CD4-positive, alpha-beta T cell (primary cell): Measurements from ENCODE around the gene AGER. TPM values are rescaled to one million over a fixed set of nuclear protein-coding genes. Genes with fewer than 3 reads are reported as not detected.
A peak's percentile ranks its signal among the peaks of the same experiment; 100 is the strongest.

Experiments
- ATAC-seq: fragments of 200-7000 bp; cut with Tn5 transposase; one replicate; pipeline ENCODE4 v1.10.0; 2022; ENCODE audit warnings: mild to moderate bottlenecking; ENCODE audit not compliant: poor library complexity
- CTCF ChIA-PET: fragments of 350-600 bp; sonication (Branson Sonifier 250); formaldehyde crosslinking; loops from one replicate; lab custom pipeline; 2021; ENCODE audit warnings: antibody characterized with exemption, inconsistent platforms; lab: Charles Lee
- POLR2A ChIA-PET: fragments of 350-600 bp; sonication (Branson Sonifier 250); formaldehyde crosslinking; loops from one replicate; lab custom pipeline; 2021; ENCODE audit warnings: antibody characterized with exemption, inconsistent platforms; lab: Charles Lee
- DNase-seq, 14 experiments: peaks; one replicate each; pipeline ENCODE4 v3.0.0-alpha.2; 2013 to 2020; ENCODE audit warnings: mixed read lengths in 2 of 14
- H3K27ac ChIP-seq, 2 donors: one replicate each; pipeline versions ENCODE4 v1.5.1 to v1.7.0; 2013; ENCODE audit warnings: low read length in 2 of 2, low read depth in 1 of 2, mild to moderate bottlenecking in 1 of 2
- H3K27me3 ChIP-seq, 2 experiments: 1 replicate in 1 of 2; 2 replicates in 1 of 2; pipeline versions ENCODE4 v1.6.1 to v1.7.0; 2013; ENCODE audit warnings: low read length in 2 of 2, control low read depth in 1 of 2, mild to moderate bottlenecking in 1 of 2, moderate library complexity in 1 of 2; ENCODE audit not compliant: insufficient read depth in 2 of 2, control insufficient read depth in 1 of 2
- H3K36me3 ChIP-seq: one replicate; pipeline ENCODE4 v1.6.1; 2013; ENCODE audit warnings: low read length, control low read depth; ENCODE audit not compliant: insufficient read depth
- H3K4me1 ChIP-seq: one replicate; pipeline ENCODE4 v1.6.1; 2013; ENCODE audit warnings: low read length, control low read depth; ENCODE audit not compliant: insufficient read depth
- H3K4me3 ChIP-seq: one replicate; pipeline ENCODE4 v1.5.1; 2013; ENCODE audit warnings: mild to moderate bottlenecking, low read length, moderate library complexity
- H3K9me3 ChIP-seq, 2 experiments: 1 replicate in 1 of 2; 2 replicates in 1 of 2; pipeline versions ENCODE4 v1.6.1 to v1.7.0; 2013; ENCODE audit warnings: low read length in 2 of 2, mild to moderate bottlenecking in 2 of 2, control low read depth in 1 of 2, moderate library complexity in 1 of 2; ENCODE audit not compliant: control insufficient read depth in 1 of 2, insufficient read depth in 1 of 2
- H3K27ac Mint-ChIP-seq: one replicate; pipeline ENCODE4 v1.8.0; 2020; ENCODE audit warnings: mixed read lengths
- H3K27me3 Mint-ChIP-seq: one replicate; pipeline ENCODE4 v1.8.0; 2021; ENCODE audit warnings: mixed read lengths
- H3K36me3 Mint-ChIP-seq: one replicate; pipeline ENCODE4 v1.8.0; 2021; ENCODE audit warnings: low read depth, mixed read lengths
- H3K4me1 Mint-ChIP-seq: one replicate; pipeline ENCODE4 v1.8.0; 2021; ENCODE audit warnings: low read depth, mixed read lengths
- H3K4me3 Mint-ChIP-seq: one replicate; pipeline ENCODE4 v1.8.0; 2020; ENCODE audit warnings: mild to moderate bottlenecking, mixed read lengths
- H3K9me3 Mint-ChIP-seq: one replicate; pipeline ENCODE4 v1.8.0; 2020; ENCODE audit warnings: mixed read lengths
- intact Hi-C, 2 experiments: fragments of 100-400 bp; cut with DNase I in 1 of 2; cut with micrococcal nuclease in 1 of 2; formaldehyde crosslinking; loops; one replicate each; pipeline versions ENCODE4 v1.15.1 to v1.9.0; 2023 to 2025; cut with DNase I, micrococcal nuclease
- total RNA-seq, 174 experiments: library from RNA in 2 of 174; stranded (reverse) in 2 of 174; gene quantifications; one replicate each; pipeline ENCODE4 v1.2.3 and lab custom pipeline; 2021 to 2026
- TF ChIP-seq, protein P1 (sequence below): fragments of 200-600 bp; IDR thresholded peaks from one replicate; pipeline ENCODE4 v1.8.0; 2022; ENCODE audit warnings: antibody characterized with exemption, mild to moderate bottlenecking

AGER gene
- total RNA-seq, 2 experiments from 2014 or later: 23.5 to 27.0 TPM

DNA sequence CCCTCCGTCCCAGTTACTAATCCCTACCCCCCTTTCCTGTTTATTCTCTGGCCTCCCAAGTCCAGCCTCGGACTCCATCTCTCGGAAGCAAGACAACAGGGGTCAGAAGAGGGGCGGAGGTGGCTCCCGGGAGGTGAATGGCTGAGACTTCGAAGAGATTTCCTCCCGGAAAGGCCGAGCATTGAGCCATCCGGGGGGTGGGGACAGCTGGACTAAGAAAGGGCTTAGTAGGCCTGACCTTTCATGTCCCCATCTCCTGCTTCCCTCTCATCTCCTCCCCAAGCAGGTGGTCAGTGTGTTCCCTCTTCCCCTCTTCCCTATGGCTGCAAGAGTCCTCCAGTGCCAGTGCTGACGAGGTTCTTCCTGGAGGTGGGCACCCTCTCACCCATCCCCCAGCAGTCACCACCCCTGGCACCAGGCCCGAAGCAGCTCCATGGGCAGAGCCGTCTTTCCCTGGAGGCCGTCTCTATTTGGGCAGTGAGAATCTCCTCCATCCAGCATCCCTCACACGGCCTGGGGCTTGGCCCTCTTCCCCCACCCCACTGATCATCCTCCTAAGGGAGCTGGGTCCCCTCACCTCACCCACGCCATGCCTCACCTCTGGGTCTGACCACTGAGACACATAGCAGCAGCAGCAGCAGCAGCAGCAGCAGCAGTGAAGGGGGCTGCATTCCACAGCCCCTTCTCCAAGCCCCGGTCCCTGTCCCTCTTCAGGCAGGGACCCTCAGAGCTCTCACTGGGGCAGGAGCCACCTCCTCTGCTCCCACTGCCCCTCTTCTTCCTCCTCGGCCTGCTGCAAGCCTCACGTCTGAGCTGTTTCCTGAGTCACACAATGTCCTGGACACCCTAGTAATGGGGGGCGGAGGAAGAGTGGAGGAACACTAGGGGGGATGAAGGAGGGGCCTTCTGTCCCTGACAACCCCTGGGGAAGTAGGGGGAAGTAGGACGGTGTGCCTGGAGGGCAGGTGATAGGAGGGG is 39.5 kb upstream of the AGER start, which contains the start of gene NOTCH4:
Gene NOTCH4, minus strand, starts transcription at position 810 of the 978 bp plus-strand sequence. Its CDS starts 139 bp downstream, at position 671.
- no peaks in the 10 kb centered on the region for H3K36me3 Mint-ChIP-seq
- H3K27me3 ChIP-seq: peaks cover 0 to 3% of the 10 kb centered on the region in 2 experiments
- intact Hi-C loops: no loop called here
- ChIA-PET POLR2A (no interaction called here), CTCF (no interaction called here)
- peaks cover 8% of the 10 kb centered on the region for H3K4me1 ChIP-seq
- H3K4me1 Mint-ChIP-seq: peaks cover 21% of the 10 kb centered on the region
- no peak within 1 kb of the TSS for H3K4me3 ChIP-seq
- ATAC-seq: no peak
- H3K27me3 Mint-ChIP-seq: no peaks in the 10 kb centered on the region
- H3K9me3 Mint-ChIP-seq: no peaks in the 10 kb centered on the region
- peak within 1 kb of the TSS; percentile 57 for H3K27ac Mint-ChIP-seq
- H3K27ac ChIP-seq: no peak within 1 kb of the TSS
- DNase-seq: no peak
- no peaks in the 10 kb centered on the region for H3K36me3 ChIP-seq
- no peak within 1 kb of the TSS for H3K4me3 Mint-ChIP-seq
- TF ChIP-seq, protein P1, sequence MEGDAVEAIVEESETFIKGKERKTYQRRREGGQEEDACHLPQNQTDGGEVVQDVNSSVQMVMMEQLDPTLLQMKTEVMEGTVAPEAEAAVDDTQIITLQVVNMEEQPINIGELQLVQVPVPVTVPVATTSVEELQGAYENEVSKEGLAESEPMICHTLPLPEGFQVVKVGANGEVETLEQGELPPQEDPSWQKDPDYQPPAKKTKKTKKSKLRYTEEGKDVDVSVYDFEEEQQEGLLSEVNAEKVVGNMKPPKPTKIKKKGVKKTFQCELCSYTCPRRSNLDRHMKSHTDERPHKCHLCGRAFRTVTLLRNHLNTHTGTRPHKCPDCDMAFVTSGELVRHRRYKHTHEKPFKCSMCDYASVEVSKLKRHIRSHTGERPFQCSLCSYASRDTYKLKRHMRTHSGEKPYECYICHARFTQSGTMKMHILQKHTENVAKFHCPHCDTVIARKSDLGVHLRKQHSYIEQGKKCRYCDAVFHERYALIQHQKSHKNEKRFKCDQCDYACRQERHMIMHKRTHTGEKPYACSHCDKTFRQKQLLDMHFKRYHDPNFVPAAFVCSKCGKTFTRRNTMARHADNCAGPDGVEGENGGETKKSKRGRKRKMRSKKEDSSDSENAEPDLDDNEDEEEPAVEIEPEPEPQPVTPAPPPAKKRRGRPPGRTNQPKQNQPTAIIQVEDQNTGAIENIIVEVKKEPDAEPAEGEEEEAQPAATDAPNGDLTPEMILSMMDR: no peak
- no peaks in the 10 kb centered on the region for H3K9me3 ChIP-seq

DNA sequence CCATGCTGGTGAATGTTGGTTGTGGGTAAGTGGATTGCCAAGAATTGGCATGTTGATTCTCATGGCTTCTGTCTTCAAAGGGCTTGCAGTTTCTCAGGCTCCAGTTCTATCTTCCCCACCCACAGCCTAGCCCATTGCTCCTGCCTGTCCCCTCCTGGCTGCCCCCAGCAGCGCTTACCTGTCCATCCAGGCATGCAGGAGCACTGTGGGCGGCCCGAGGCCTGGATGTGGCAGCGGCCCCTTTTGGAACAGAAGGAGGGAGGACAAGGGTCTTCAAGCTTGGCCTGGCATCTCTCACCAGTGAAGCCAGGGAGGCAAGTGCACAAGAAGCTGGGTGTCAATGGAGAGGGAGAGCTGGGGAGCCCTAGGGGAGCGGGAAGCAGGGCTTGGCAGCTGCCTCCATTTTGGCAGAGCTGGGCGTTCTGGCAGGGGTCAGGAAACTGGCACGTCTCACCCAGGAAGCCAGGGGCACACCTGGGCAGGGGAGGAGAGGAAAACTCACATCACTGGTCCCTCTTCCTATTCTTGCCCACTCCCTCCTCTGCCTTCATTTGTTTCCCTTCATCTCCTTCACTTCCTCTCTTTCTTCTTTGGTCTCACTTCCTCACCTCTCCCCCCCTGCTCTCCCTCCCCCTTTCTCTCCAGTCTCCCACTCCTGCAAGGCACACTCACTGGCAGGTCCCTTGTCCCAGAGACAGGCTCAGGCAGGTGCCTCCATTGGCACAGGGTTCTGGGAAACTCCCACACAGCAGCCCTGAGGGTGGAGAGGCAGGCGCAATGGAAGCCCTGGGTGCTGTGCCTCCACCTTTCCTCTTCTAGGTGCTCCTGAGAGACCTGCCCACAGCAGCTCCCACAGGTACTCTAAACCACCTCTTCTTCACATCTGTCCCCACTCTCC is 38.5 kb upstream of the AGER start:
- Histone ChIP-seq H3K9me3 (no peaks in the 10 kb centered on the region), H3K27me3 (peaks cover 0 to 3% of the 10 kb centered on the region in 2 experiments), H3K4me3 (no peak overlapping the region), H3K4me1 (peaks cover 8% of the 10 kb centered on the region), H3K27ac (no peak overlapping the region), H3K36me3 (no peaks in the 10 kb centered on the region)
- Mint-ChIP-seq H3K4me3 (no peak overlapping the region), H3K36me3 (no peaks in the 10 kb centered on the region), H3K27ac (peak overlapping the region; percentile 56), H3K4me1 (peaks cover 21% of the 10 kb centered on the region), H3K9me3 (no peaks in the 10 kb centered on the region), H3K27me3 (no peaks in the 10 kb centered on the region)
- DNase-seq (no peak), ATAC-seq (no peak)
- ChIA-PET CTCF (no interaction called here), POLR2A (interaction anchor here (0.9 to 1.8 kb wide), 2 partner anchors 15 to 27 kb away, joined by 4 to 6 read pairs; no protein-coding TSS in a partner anchor)
- TF ChIP-seq, protein P1: no peak
- intact Hi-C loops: no loop called here

DNA sequence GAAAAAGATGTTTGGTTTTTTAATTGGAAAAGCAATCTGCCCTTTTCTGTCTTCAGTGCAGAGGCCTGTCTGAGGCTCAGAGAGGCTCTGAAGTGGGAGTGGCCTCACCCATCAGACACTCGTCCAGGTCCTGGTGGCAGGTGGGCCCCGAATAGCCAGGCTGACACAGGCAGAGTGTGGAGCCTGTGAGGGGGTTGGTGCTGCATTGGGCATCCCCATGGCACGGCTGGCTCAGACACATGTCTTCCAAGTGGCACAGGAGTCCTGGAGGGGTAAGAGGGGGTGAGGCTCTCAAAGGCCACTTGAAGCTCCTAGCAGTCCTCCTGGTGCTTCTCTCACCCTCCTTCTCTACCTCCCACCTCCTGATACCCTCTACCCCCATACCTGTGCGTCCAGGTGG is 36.0 kb upstream of the AGER start:
- DNase-seq (no peak), ATAC-seq (no peak)
- H3K4me3 ChIP-seq: no peak overlapping the region
- Mint-ChIP-seq H3K27me3 (no peaks in the 10 kb centered on the region), H3K27ac (no peak overlapping the region), H3K9me3 (no peaks in the 10 kb centered on the region), H3K36me3 (no peaks in the 10 kb centered on the region), H3K4me3 (no peak overlapping the region), H3K4me1 (peaks cover 21% of the 10 kb centered on the region)
- TF ChIP-seq, protein P1: no peak
- no peaks in the 10 kb centered on the region for H3K36me3 ChIP-seq
- peaks cover 8% of the 10 kb centered on the region for H3K4me1 ChIP-seq
- H3K9me3 ChIP-seq: no peaks in the 10 kb centered on the region
- ChIA-PET CTCF (no interaction called here), POLR2A (no interaction called here)
- intact Hi-C loops: no loop called here
- H3K27ac ChIP-seq: no peak overlapping the region
- H3K27me3 ChIP-seq: peaks cover 0 to 3% of the 10 kb centered on the region in 2 experiments
